Body of pancreas (tissue), 4 donors: ENCODE measurements around the gene PHF21A. TPM values are rescaled to one million over a fixed set of nuclear protein-coding genes. Genes with fewer than 3 reads are reported as not detected.

ENCODE experiments used
- ATAC-seq: fragments of 150-250 bp; one replicate; pipeline ENCODE4 v1.9.1; 2016
- DNase-seq, 4 donors: peaks; one replicate each; pipeline ENCODE4 v3.0.0-alpha.2; 2019
- H3K27ac ChIP-seq, 4 donors: fragments of 200-600 bp; sonication (generic); 1 replicate in 3 of 4; 2 replicates in 1 of 4; pipeline versions ENCODE4 v1.5.1 to v1.6.1; 2016 to 2019; ENCODE audit warnings: mild to moderate bottlenecking in 1 of 4, mixed read lengths in 1 of 4, moderate library complexity in 1 of 4
- H3K27me3 ChIP-seq, 2 donors: fragments of 200-600 bp; sonication (generic); one replicate each; pipeline ENCODE4 v1.6.0; 2016; ENCODE audit warnings: mild to moderate bottlenecking in 1 of 2
- H3K36me3 ChIP-seq, 2 donors: fragments of 200-600 bp; sonication (generic); replicated peaks in 1 of 2; 2 replicates each; pipeline ENCODE4 v1.5.1; 2016; ENCODE audit warnings: low read depth in 2 of 2; ENCODE audit not compliant: insufficient read depth in 1 of 2
- H3K4me1 ChIP-seq: fragments of 200-600 bp; sonication (generic); one replicate; pipeline ENCODE4 v1.6.0; 2016
- H3K4me3 ChIP-seq, 2 donors: fragments of 200-600 bp; sonication (generic); 1 replicate in 1 of 2; 2 replicates in 1 of 2; pipeline ENCODE4 v1.5.1; 2016 to 2019
- H3K9me3 ChIP-seq, 3 donors: fragments of 200-600 bp; sonication (generic); 1 replicate in 2 of 3; 2 replicates in 1 of 3; pipeline ENCODE4 v1.5.1; 2016
- CTCF ChIP-seq, 7 experiments: fragments of 450-650 bp in 4 of 7; fragments of 200-600 bp in 3 of 7; sonication (generic) in 3 of 7; IDR thresholded peaks; one replicate each; pipeline ENCODE4 v1.5.1; 2016 to 2019; ENCODE audit warnings: antibody characterized with exemption in 7 of 7
- POLR2A ChIP-seq, 3 donors: fragments of 450-650 bp; IDR thresholded peaks; one replicate each; pipeline ENCODE4 v1.6.1; 2016; ENCODE audit warnings: antibody characterized with exemption in 3 of 3, mild to moderate bottlenecking in 2 of 3
- WGBS, 2 donors: methylation state at CpG; one replicate each; pipeline ENCODE4 v1.1.5; 2017; 5-methylcytosine and 5-hydroxymethylcytosine counted together
- intact Hi-C: fragments of 100-400 bp; cut with DNase I; formaldehyde crosslinking; loops from one replicate; pipeline ENCODE4 v1.15.1; 2023
- total RNA-seq, 2 donors: library from RNA; depleted of rRNA; stranded (reverse); fragments of >200 nt; gene quantifications; one replicate each; pipeline ENCODE4 v1.1.0, GENCODE V29; 2016

Gene PHF21A
- total RNA-seq, 2 donors from 2014 or later, result 11.7 to 49.4 TPM

- ATAC-seq (no peak), DNase-seq (no peak)
- Histone ChIP-seq H3K4me3 (no peak overlapping the region), H3K36me3 (no peaks in the 10 kb centered on the region), H3K27me3 (no peaks in the 10 kb centered on the region), H3K9me3 (no peaks in the 10 kb centered on the region), H3K4me1 (no peaks in the 10 kb centered on the region), H3K27ac (no peak overlapping the region)
- TF ChIP-seq POLR2A (IDR thresholded peaks at IDR 0.05) (no peak), CTCF (IDR thresholded peaks at IDR 0.05) (no peak)
- intact Hi-C loops, result no loop called here
Observed at GRCh38 chr11:46034041-46034440, 87.2 kb downstream of the PHF21A start.

GRCh38 chr11:46026606-46027293, 94.5 kb downstream of the PHF21A start:
- Histone ChIP-seq H3K4me1 (no peaks in the 10 kb centered on the region), H3K27ac (no peak overlapping the region), H3K9me3 (no peaks in the 10 kb centered on the region), H3K36me3 (no peaks in the 10 kb centered on the region), H3K27me3 (no peaks in the 10 kb centered on the region), H3K4me3 (no peak overlapping the region)
- ATAC-seq, result no peak
- intact Hi-C loops, result no loop called here
- DNase-seq, result no peak
- WGBS, 2 donors, result 79 to 89% methylated on average over 10 of the region's 10 CpGs
- no peak for TF ChIP-seq POLR2A (IDR thresholded peaks at IDR 0.05)
- no peak for TF ChIP-seq CTCF (IDR thresholded peaks at IDR 0.05)

- H3K4me3 ChIP-seq, result no peak overlapping the region
- no peak for TF ChIP-seq CTCF (IDR thresholded peaks at IDR 0.05)
- no peak for TF ChIP-seq POLR2A (IDR thresholded peaks at IDR 0.05)
- DNase-seq (no peak), ATAC-seq (no peak)
- H3K27me3 ChIP-seq, result no peaks in the 10 kb centered on the region
- intact Hi-C loops, result no loop called here
- no peaks in the 10 kb centered on the region for H3K9me3 ChIP-seq
- no peaks in the 10 kb centered on the region for H3K36me3 ChIP-seq
- H3K4me1 ChIP-seq, result peaks cover 5% of the 10 kb centered on the region
- 91 to 98% methylated on average over 8 of the region's 8 CpGs for WGBS, 2 donors
- H3K27ac ChIP-seq, result no peak overlapping the region
Observed at GRCh38 chr11:46020084-46020599, 101.1 kb downstream of the PHF21A start.

GRCh38 chr11:46018651-46019050, 102.6 kb downstream of the PHF21A start:
- Histone ChIP-seq H3K27ac (no peak overlapping the region), H3K36me3 (no peaks in the 10 kb centered on the region), H3K27me3 (no peaks in the 10 kb centered on the region), H3K4me1 (peaks cover 5% of the 10 kb centered on the region), H3K4me3 (no peak overlapping the region), H3K9me3 (no peaks in the 10 kb centered on the region)
- DNase-seq, result no peak
- 92 to 98% methylated on average over 2 of the region's 2 CpGs for WGBS, 2 donors
- no peak for TF ChIP-seq CTCF (IDR thresholded peaks at IDR 0.05)
- no peak for TF ChIP-seq POLR2A (IDR thresholded peaks at IDR 0.05)
- no peak for ATAC-seq
- intact Hi-C loops, result no loop called here

GRCh38 chr11:46017341-46017740, 103.9 kb downstream of the PHF21A start:
- H3K4me3 ChIP-seq, result no peak overlapping the region
- H3K27me3 ChIP-seq, result no peaks in the 10 kb centered on the region
- H3K36me3 ChIP-seq, result no peaks in the 10 kb centered on the region
- intact Hi-C loops, result no loop called here
- no peaks in the 10 kb centered on the region for H3K9me3 ChIP-seq
- no peak for TF ChIP-seq POLR2A (IDR thresholded peaks at IDR 0.05)
- TF ChIP-seq CTCF (IDR thresholded peaks at IDR 0.05), result no peak
- H3K4me1 ChIP-seq, result peaks cover 5% of the 10 kb centered on the region
- DNase-seq (no peak), ATAC-seq (no peak)
- no peak overlapping the region for H3K27ac ChIP-seq
- WGBS, 2 donors, result 29 to 52% methylated on average over 1 of the region's 1 CpG
